Measurements from ENCODE around the gene POLR1D. TPM values are rescaled to one million over a fixed set of nuclear protein-coding genes. Genes with fewer than 3 reads are reported as not detected.
"Not testable (repeated sequence)": the region's sequence is repeated elsewhere in the genome, so short reads cannot be mapped to it uniquely, and the experiment has no call there.

POLR1D gene
- total RNA-seq, 2 donors from 2014 or later: 114 to 183 TPM

GRCh38 chr13:27622881-27623280 is 1.2 kb downstream of the POLR1D start:
- no peaks in the 10 kb centered on the region for H3K27me3 ChIP-seq (replicated peaks; ENCODE audit: insufficient read depth)
- no peak overlapping the region for H3K27ac ChIP-seq
- intact Hi-C loops (cut with DNase I): loop anchor here (5.0 kb wide), 2 partner anchors 171 to 351 kb away; partner anchors contain the start of genes MTIF3 and RASL11A
- no peaks in the 10 kb centered on the region for H3K36me3 ChIP-seq
- TF ChIP-seq POLR2A (IDR thresholded peaks at IDR 0.05) (no peak), POLR2AphosphoS5 (IDR thresholded peaks at IDR 0.05) (no peak), CTCF (IDR thresholded peaks at IDR 0.05) (no peak)
- H3K9me3 ChIP-seq: no peaks in the 10 kb centered on the region
- H3K4me3 ChIP-seq: no peak overlapping the region
- DNase-seq (ENCODE audit: low spot score): no peak
- H3K4me1 ChIP-seq (replicated peaks): peaks cover 10% of the 10 kb centered on the region
- WGBS: 72% methylated on average over 7 of the region's 7 CpGs

DNA sequence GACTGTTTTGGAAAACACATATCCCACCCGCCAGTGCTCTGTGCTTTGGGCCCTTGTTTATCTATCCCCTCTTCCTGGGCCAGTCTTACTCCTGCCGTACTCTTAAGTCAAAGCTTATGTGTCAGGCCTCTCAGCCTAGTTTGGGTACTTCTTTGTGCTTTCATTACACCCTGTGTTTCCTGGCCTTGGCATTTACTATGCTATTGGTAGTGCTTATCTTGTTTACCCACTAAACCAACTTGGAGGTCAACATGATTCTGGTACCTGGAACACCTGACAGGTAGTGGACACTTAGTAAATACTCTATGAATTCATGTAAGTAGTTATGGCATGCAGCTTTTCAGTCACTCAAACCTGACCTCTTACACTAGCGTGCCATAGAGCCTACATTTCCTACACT is 2.4 kb downstream of the POLR1D start:
- no peak for TF ChIP-seq POLR2A (IDR thresholded peaks at IDR 0.05)
- no peak for TF ChIP-seq CTCF (IDR thresholded peaks at IDR 0.05)
- no peak for TF ChIP-seq POLR2AphosphoS5 (IDR thresholded peaks at IDR 0.05)
- Histone ChIP-seq H3K9me3 (no peaks in the 10 kb centered on the region), H3K4me1 (replicated peaks) (peaks cover 10% of the 10 kb centered on the region), H3K27me3 (replicated peaks; ENCODE audit: insufficient read depth) (no peaks in the 10 kb centered on the region), H3K4me3 (no peak overlapping the region), H3K36me3 (no peaks in the 10 kb centered on the region), H3K27ac (no peak overlapping the region)
- no peak for DNase-seq (ENCODE audit: low spot score)
- 92% methylated on average over 3 of the region's 3 CpGs for WGBS
- intact Hi-C loops (cut with DNase I): loop anchor here (5.0 kb wide), 2 partner anchors 172 to 352 kb away; partner anchors contain the start of genes MTIF3 and RASL11A

- Histone ChIP-seq H3K4me1 (replicated peaks) (peaks cover 7% of the 10 kb centered on the region), H3K36me3 (no peaks in the 10 kb centered on the region), H3K4me3 (no peak overlapping the region), H3K9me3 (no peaks in the 10 kb centered on the region), H3K27ac (no peak overlapping the region), H3K27me3 (replicated peaks; ENCODE audit: insufficient read depth) (no peaks in the 10 kb centered on the region)
- TF ChIP-seq CTCF (IDR thresholded peaks at IDR 0.05) (no peak), POLR2AphosphoS5 (IDR thresholded peaks at IDR 0.05) (no peak), POLR2A (IDR thresholded peaks at IDR 0.05) (no peak)
- WGBS: 45% methylated on average over 2 of the region's 2 CpGs
- intact Hi-C loops (cut with DNase I): no loop called here
- DNase-seq (ENCODE audit: low spot score): no peak
These were observed 4.1 kb downstream of the POLR1D start for GRCh38 chr13:27625839-27626238.

GRCh38 chr13:27627380-27627779 is 5.7 kb downstream of the POLR1D start:
- Histone ChIP-seq H3K27ac (no peak overlapping the region), H3K4me3 (no peak overlapping the region), H3K4me1 (replicated peaks) (peaks cover 7% of the 10 kb centered on the region), H3K27me3 (replicated peaks; ENCODE audit: insufficient read depth) (no peaks in the 10 kb centered on the region), H3K36me3 (no peaks in the 10 kb centered on the region), H3K9me3 (no peaks in the 10 kb centered on the region)
- no peak for DNase-seq (ENCODE audit: low spot score)
- TF ChIP-seq POLR2AphosphoS5 (IDR thresholded peaks at IDR 0.05): no peak
- no peak for TF ChIP-seq POLR2A (IDR thresholded peaks at IDR 0.05)
- no peak for TF ChIP-seq CTCF (IDR thresholded peaks at IDR 0.05)
- WGBS: 78% methylated on average over 3 of the region's 3 CpGs
- intact Hi-C loops (cut with DNase I): no loop called here

GRCh38 chr13:27628081-27628480 is 6.4 kb downstream of the POLR1D start:
- Histone ChIP-seq H3K27ac (no peak overlapping the region), H3K27me3 (replicated peaks; ENCODE audit: insufficient read depth) (no peaks in the 10 kb centered on the region), H3K4me3 (no peak overlapping the region), H3K9me3 (no peaks in the 10 kb centered on the region), H3K36me3 (no peaks in the 10 kb centered on the region), H3K4me1 (replicated peaks) (peaks cover 7% of the 10 kb centered on the region)
- intact Hi-C loops (cut with DNase I): no loop called here
- 72% methylated on average over 4 of the region's 4 CpGs for WGBS
- DNase-seq (ENCODE audit: low spot score): no peak
- TF ChIP-seq POLR2A (IDR thresholded peaks at IDR 0.05) (no peak), POLR2AphosphoS5 (IDR thresholded peaks at IDR 0.05) (no peak), CTCF (IDR thresholded peaks at IDR 0.05) (no peak)

DNA sequence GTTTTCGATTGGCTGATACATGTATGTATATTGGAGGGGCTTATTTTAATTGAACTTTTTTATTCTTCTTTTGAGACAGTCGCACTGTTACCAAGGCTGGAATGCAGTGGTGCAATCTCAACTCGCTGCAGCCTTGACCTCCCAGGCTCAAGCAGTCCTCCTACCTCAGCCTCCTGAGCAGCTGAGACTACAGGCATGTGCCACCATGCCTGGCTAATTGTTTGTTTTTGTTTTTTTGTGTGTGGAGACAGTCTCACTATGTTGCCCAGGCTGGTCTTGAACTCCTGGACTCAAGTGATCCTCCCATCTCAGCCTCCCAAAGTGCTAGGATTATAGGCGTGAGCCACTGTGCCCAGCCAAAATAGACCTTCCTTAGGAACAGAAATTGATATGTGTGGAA is 7.1 kb downstream of the POLR1D start:
- H3K4me1 ChIP-seq (replicated peaks); H3K27ac ChIP-seq; H3K27me3 ChIP-seq (replicated peaks; ENCODE audit: insufficient read depth); intact Hi-C loops (cut with DNase I); H3K4me3 ChIP-seq; H3K36me3 ChIP-seq; DNase-seq (ENCODE audit: low spot score); H3K9me3 ChIP-seq: not testable (repeated sequence)
- WGBS: 95% methylated on average over 4 of the region's 4 CpGs

Data from prostate gland (tissue), 2 donors.